Subcutaneous adipose tissue (tissue), 4 donors: ENCODE data around the gene SEMA4D. TPM values are rescaled to one million over a fixed set of nuclear protein-coding genes. Genes with fewer than 3 reads are reported as not detected.

Source experiments
- total RNA-seq, 4 donors: library from RNA; depleted of rRNA; stranded (reverse); fragments of >200 nt; gene quantifications; one replicate each; pipeline ENCODE4 v1.1.0, GENCODE V29; 2016
- TF ChIP-seq, protein P1 (sequence below): fragments of 450-650 bp; IDR thresholded peaks from one replicate; pipeline ENCODE4 v1.5.1; 2016; ENCODE audit warnings: low read depth, mild to moderate bottlenecking, control low read depth, antibody characterized with exemption, moderate library complexity

SEMA4D gene
- total RNA-seq, 4 donors from 2014 or later = 6.0 to 18.3 (median 10.9) TPM

DNA sequence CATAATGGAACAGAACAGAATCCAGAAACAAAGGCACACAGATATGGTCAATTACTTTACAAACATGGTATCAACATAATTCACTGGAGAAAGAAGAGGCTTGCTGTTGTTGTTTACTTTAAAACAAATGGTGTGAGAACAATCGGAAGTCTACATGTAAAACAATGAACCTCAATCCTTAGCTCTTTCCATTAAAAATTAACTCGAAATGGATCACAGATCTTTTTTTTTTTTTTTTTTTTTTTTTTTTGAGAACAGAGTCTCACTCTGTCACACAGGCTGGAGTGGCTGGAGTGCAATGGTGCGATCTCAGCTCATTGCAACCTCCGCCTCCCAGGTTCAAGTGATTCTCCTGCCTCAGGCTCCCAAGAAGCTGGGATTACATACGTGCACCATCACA, 9.8 kb downstream of the SEMA4D start:
- TF ChIP-seq, protein P1, sequence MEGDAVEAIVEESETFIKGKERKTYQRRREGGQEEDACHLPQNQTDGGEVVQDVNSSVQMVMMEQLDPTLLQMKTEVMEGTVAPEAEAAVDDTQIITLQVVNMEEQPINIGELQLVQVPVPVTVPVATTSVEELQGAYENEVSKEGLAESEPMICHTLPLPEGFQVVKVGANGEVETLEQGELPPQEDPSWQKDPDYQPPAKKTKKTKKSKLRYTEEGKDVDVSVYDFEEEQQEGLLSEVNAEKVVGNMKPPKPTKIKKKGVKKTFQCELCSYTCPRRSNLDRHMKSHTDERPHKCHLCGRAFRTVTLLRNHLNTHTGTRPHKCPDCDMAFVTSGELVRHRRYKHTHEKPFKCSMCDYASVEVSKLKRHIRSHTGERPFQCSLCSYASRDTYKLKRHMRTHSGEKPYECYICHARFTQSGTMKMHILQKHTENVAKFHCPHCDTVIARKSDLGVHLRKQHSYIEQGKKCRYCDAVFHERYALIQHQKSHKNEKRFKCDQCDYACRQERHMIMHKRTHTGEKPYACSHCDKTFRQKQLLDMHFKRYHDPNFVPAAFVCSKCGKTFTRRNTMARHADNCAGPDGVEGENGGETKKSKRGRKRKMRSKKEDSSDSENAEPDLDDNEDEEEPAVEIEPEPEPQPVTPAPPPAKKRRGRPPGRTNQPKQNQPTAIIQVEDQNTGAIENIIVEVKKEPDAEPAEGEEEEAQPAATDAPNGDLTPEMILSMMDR = no peak

DNA sequence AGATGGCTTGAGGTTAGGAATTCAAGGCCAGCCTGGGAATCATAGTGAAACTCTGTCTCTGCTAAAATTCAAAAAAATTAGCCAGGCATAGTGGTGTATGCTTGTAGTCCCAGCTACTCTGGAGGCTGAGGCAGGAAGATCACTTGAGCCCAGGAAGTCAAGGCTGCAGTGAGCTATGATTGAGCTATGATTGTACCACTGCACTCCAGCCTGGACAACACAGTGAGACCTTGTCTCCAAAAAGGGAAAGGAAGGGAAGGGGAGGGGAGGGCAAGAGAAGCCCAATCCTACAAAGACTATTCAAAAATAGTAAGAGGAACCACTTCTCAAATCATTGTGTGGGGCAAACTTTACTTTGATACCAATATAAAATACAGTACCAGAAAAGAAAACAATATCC, 11.2 kb downstream of the SEMA4D start:
- TF ChIP-seq, protein P1 = no peak

DNA sequence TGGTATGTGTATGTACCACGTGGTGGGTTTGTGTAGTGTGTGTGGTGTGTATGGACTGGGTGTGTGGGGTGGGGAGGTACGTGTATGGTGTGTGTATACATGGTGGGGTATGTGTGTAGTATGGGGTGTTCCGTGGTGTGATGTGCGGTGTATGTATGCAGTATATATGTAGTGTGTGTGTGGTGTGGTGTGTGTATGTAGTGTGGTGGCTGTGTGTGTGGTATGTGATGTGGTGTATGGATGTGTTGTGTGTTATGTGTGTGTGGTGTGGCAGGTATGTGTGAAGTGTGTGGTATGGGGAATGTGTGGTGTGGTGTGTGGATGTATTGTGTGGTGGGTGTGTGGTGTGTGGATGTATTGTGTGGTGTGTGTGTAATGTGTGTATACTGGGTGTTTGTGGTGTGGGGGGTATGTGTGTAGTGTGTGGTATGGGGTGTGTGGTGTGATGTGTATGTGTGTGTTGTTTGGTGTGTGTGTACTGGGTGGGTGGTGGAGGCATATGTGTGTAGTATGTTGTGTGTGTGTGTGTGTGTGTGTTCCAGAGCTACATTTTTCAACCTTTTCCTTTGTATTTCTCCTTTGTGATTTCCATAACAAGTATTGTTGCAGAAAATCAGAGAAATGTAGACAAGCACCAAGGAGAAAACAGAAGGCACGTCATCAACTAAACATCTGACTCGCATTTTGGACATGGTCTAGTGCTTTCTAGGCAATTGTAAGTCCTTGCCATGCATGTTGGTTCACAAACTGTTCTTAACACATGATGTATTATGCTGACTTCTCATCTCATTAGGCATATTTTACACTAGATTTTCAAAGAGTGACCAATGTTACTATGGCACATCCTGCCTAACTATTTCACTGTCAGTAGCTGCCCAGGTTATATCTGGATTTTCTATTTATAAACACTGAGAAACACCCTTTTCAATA, 13.2 kb downstream of the SEMA4D start:
- TF ChIP-seq, protein P1 = no peak

DNA sequence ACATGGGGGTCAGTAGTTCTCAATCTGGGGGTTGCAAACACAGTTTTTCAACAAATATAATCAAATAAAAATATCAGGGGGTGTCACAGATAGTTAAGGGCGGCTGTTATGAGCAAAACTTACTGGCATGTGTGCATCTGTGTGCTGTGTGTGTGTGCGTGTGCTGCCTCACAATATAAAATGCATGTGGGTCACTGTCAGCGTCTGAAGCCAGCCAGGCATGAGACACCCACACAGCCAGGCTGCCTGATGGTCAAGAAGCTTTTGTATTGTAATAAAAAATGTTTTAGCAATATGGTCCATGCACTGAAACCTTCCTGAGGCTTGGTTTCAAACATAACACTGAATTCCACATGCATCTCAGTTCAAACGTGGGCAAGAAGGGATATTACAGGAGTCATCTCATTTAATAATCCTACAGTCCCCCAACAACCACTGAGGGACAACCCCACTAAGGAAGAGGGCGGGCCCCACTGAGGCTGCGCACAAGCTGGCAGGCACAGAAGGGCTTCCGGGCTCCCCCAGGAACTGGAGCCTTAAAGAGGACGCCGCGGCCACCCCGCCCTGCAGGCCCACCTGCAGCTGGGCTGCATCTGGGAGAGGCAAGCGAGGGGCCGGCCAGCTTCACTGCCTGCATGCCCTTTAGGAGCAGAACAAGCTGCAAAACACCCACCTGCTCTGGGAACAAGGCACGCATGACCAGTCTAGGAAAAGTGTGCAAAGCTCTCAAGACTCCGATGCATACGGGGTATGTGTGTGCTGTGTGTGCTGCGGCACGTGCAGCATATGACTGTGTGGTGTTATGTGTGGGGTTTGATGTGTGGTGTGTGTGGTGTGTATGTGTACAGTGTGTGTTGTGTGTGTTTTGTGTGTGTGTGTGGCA, 14.1 kb downstream of the SEMA4D start:
- TF ChIP-seq, protein P1 = no peak

DNA sequence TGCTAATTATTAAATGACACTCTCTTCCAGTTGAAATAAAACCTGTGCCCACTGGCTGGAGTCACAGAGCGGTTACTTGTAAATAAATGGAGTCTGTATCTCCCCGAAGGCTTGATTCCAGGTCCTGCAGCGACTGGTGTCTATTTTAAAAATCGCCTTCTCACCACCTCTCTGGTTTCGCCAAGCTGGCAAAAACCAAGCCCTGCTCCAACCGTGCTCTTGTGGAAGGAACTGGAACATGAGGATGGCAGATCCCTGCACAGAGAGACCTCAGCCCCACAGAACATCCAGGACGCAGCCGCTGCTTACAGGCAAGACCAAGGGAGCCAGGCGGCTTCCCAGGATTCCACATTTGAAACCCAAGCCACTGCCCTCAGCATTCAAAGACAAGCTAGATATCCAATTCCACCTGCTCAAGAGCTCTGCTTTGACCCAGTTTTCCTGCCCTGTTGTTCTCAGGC, 15.0 kb downstream of the SEMA4D start:
- TF ChIP-seq, protein P1 = no peak

DNA sequence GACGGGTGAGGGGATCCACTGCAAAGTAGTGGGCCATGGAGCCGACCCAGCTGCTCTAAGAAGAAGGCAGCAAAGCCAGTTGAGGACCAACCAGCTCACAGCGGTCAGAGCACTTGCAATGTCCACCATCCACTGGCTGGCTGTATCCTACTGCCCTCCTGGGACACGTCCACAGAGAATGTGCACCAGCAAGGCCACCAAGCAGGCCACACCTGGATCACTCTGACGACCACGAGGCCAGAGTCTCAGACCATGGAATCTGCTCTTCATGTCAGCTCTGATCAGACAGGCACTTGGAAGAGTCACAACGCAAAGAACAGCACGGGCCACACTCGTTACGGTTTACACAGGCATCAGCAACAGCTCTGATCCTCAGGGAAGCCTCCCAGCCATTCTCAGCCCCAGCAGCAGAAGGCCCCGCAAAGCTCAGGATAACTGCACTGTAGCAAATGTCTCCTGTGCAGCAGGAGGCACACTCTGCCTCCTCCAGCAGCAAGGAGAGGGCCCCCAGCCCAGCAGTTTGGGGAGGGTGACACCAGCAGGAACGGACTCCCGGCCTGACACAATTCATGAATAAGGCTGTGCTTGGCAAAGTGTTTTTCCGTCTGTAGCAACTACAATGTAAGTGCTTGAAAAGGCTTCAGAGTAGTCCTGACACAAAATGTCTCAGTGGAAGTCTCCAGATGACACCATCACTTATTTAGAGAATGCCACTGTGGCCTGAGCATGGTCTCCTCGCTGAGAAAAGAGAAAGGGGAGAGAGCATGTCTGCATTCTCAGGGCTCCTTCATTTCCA, 15.7 kb downstream of the SEMA4D start:
- TF ChIP-seq, protein P1 = no peak
